Tibial artery (tissue), 4 donors: ENCODE results near the gene MMS19.

Experiments used
- DNase-seq, 2 donors: peaks; one replicate each; pipeline ENCODE4 v3.0.0-alpha.2; 2019
- H3K27ac ChIP-seq, 2 donors: fragments of 200-600 bp; sonication (generic) in 1 of 2; 1 replicate in 1 of 2; 2 replicates in 1 of 2; pipeline ENCODE4 v1.5.1; 2018 to 2019; ENCODE audit warnings: mild to moderate bottlenecking in 1 of 2
- H3K27me3 ChIP-seq, 2 donors: fragments of 200-600 bp; sonication (generic) in 1 of 2; one replicate each; pipeline versions ENCODE4 v1.5.1 to v1.6.0; 2016 to 2019
- H3K36me3 ChIP-seq, 3 donors: fragments of 200-600 bp; sonication (generic) in 2 of 3; one replicate each; pipeline ENCODE4 v1.5.1; 2016 to 2019; ENCODE audit warnings: mild to moderate bottlenecking in 2 of 3
- H3K4me1 ChIP-seq, 4 donors: fragments of 200-600 bp; sonication (generic) in 2 of 4; 1 replicate in 3 of 4; 2 replicates in 1 of 4; pipeline ENCODE4 v1.5.1; 2016 to 2019
- H3K4me3 ChIP-seq, 2 donors: fragments of 200-600 bp; sonication (generic) in 1 of 2; 1 replicate in 1 of 2; 2 replicates in 1 of 2; pipeline ENCODE4 v1.5.1; 2018 to 2019; ENCODE audit warnings: mild to moderate bottlenecking in 2 of 2
- H3K9me3 ChIP-seq, 3 donors: fragments of 200-600 bp; sonication (generic) in 1 of 3; one replicate each; pipeline ENCODE4 v1.5.1; 2016 to 2019
- CTCF ChIP-seq, 2 experiments: fragments of 200-600 bp in 1 of 2; fragments of 450-650 bp in 1 of 2; IDR thresholded peaks; one replicate each; pipeline ENCODE4 v1.5.1; 2017 to 2019; ENCODE audit warnings: antibody characterized with exemption in 2 of 2, mild to moderate bottlenecking in 1 of 2, moderate library complexity in 1 of 2
- intact Hi-C: fragments of 100-400 bp; cut with DNase I; formaldehyde crosslinking; loops from one replicate; pipeline ENCODE4 v1.15.0; 2023; ENCODE audit warnings: low total_unique reads

The MMS19 gene

GRCh38 chr10:97452352-97452751 is 45.9 kb downstream of the MMS19 start:
- Histone ChIP-seq H3K27ac (no peak overlapping the region), H3K36me3 (peaks cover 13 to 52% (median 28%) of the 10 kb centered on the region in 3 donors), H3K4me1 (peaks cover 0 to 37% (median 22%) of the 10 kb centered on the region in 4 donors)

GRCh38 chr10:97451605-97452004 is 46.6 kb downstream of the MMS19 start:
- Histone ChIP-seq H3K27me3 (no peaks in the 10 kb centered on the region), H3K9me3 (no peaks in the 10 kb centered on the region), H3K4me1 (peaks cover 0 to 44% (median 29%) of the 10 kb centered on the region in 4 donors), H3K27ac (no peak overlapping the region), H3K36me3 (peaks cover 7 to 44% (median 21%) of the 10 kb centered on the region in 3 donors), H3K4me3 (no peak overlapping the region)
- intact Hi-C loops, result no loop called here
- TF ChIP-seq CTCF (IDR thresholded peaks at IDR 0.05), result no peak
- no peak for DNase-seq

More at GRCh38 chr10:97452352-97452751, 45.9 kb downstream of the MMS19 start:
- H3K4me3 ChIP-seq, result no peak overlapping the region
- no peak for TF ChIP-seq CTCF (IDR thresholded peaks at IDR 0.05)
- H3K27me3 ChIP-seq, result no peaks in the 10 kb centered on the region
- intact Hi-C loops, result no loop called here
- H3K9me3 ChIP-seq, result no peaks in the 10 kb centered on the region
- no peak for DNase-seq

GRCh38 chr10:97450828-97451227 is 47.4 kb downstream of the MMS19 start:
- no peak overlapping the region for H3K4me3 ChIP-seq
- no peak for DNase-seq
- H3K4me1 ChIP-seq, result peaks cover 0 to 46% (median 30%) of the 10 kb centered on the region in 4 donors
- no peaks in the 10 kb centered on the region for H3K9me3 ChIP-seq
- no peak overlapping the region for H3K27ac ChIP-seq
- peaks cover 0 to 36% (median 13%) of the 10 kb centered on the region in 3 donors for H3K36me3 ChIP-seq
- no peak for TF ChIP-seq CTCF (IDR thresholded peaks at IDR 0.05)
- intact Hi-C loops, result no loop called here
- no peaks in the 10 kb centered on the region for H3K27me3 ChIP-seq

- peak within 1 kb of the TSS; percentile 74 to 78 for H3K27ac ChIP-seq
- peak; percentile 93 to 95 for DNase-seq
- H3K9me3 ChIP-seq, result no peaks in the 10 kb centered on the region
- intact Hi-C loops, result no loop called here
- peaks cover 6 to 19% (median 6%) of the 10 kb centered on the region in 3 donors for H3K36me3 ChIP-seq
- H3K4me1 ChIP-seq, result peaks cover 0 to 41% (median 26%) of the 10 kb centered on the region in 4 donors
- no peak for TF ChIP-seq CTCF (IDR thresholded peaks at IDR 0.05)
- no peaks in the 10 kb centered on the region for H3K27me3 ChIP-seq
- peak within 1 kb of the TSS; percentile 74 to 76 for H3K4me3 ChIP-seq
Measured at GRCh38 chr10:97445722-97446639, 52.2 kb downstream of the MMS19 start, which contains the start of the genes EXOSC1 and ZDHHC16. TSS of gene EXOSC1 (minus strand) at chr10:97446006. CDS start at chr10:97445985, 21 bp downstream. TSS of gene ZDHHC16 (plus strand) at chr10:97446175. CDS start at chr10:97451676, 5,501 bp downstream.

- intact Hi-C loops, result no loop called here
- TF ChIP-seq CTCF (IDR thresholded peaks at IDR 0.05), result no peak
- peaks cover 12 to 25% (median 13%) of the 10 kb centered on the region in 3 donors for H3K36me3 ChIP-seq
- peak overlapping the region; percentile 74 to 78 for H3K27ac ChIP-seq
- H3K4me1 ChIP-seq, result peaks cover 0 to 34% (median 23%) of the 10 kb centered on the region in 4 donors
- peak overlapping the region; percentile 74 to 76 for H3K4me3 ChIP-seq
- H3K9me3 ChIP-seq, result no peaks in the 10 kb centered on the region
- no peaks in the 10 kb centered on the region for H3K27me3 ChIP-seq
- DNase-seq, result no peak
Measured at GRCh38 chr10:97445357-97445721, 52.9 kb downstream of the MMS19 start.
